C1 segment of cervical spinal cord (tissue), 14 donors: ENCODE results near the gene CNOT1.

ENCODE experiments used
- DNase-seq, 14 donors: peaks; one replicate each; lab custom pipeline; 2025; lab: John Stamatoyannopoulos, UW

Gene CNOT1

DNA sequence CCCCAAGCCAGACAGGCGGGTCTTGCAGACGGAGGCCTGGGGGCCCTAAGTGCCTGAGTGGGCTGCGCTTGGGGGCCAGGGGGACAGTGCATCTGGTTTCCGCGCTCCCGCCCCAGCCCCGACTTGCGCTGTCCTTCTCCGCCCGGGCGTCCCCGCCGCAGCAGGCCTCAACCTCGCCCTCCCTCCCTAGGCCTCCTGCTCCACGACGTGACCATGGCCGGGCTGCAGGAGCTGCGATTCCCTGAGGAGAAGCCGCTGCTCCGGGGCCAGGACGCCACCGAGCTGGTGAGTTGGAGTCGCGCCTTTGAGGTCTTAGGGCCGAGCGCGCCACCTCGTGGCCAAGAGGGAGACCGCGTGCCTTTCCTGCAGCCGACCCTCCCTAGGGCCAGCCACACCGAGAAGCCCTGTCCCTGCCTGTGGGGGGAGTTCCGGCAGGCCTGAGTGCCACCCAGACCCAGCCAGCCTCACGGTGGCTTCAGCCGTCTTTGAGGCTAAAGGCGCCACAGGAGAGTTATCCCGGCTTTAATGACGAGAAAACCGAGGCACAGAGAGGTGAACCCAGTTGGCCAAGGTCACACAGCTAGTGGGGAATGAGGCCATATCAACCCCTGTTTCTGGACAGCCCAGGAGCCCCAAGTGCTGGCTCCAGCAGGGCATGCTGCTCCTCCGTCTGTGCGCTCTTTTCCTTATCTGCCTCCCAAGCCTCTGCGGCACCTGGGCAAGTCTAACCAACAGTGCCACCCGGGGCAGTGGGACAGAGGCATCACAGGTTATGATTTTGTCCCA, 141.9 kb downstream of the CNOT1 start:
- DNase-seq, result peak in 12 of 14 donors; percentile 18 to 79 (median 57)

DNA sequence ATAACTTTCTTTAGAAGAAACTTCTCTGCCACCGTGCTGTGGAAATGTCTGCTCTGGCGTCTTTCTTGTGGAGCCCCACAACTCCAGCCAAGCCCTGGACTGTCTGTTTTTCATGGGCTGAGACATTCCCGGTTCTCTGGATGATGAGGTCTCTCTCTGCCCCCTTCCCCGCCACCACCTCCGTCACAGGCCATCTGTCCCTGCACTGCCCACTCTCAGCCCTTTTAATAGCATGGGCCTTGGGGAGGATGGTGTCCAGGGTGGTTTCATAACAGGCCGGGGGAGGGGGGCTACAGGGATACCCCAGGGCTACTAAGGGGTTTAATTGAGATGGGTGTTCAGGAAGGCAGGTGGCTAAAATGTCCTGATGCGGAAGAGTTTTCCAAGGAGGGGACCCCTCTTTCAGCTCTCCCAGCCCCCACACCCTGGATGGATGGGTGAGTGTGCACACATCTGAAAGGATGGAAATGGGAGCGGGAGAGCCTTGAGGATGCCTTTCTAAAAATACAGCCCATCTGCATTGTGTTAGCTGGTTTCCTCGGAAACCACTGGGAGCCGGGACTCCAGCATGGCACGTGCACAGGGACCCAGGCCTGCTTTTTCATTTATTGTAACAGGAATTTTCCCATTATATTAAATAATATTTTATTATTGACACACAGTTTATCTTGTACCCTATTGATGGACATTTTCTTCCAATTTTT, 144.3 kb downstream of the CNOT1 start:
- no peak for DNase-seq

DNA sequence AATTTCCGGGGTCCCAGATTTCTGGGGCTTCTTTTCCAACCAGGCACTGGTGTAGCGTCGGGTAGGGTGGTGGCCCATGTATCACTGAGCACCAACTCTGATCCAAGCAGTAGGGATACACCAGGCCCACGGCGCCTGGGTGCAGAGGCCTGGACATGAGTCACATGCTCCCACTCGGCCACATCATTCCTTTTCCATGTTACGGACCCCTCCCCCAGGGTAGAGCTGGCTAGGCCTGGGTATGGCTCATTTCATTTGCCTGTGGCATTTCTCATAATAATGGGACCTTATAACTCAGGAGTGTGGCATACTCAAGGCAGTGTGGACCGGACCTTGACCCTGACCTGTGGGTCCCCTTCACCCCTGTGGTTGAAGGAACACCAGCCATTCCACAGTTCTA, 147.7 kb downstream of the CNOT1 start:
- DNase-seq, result no peak

DNA sequence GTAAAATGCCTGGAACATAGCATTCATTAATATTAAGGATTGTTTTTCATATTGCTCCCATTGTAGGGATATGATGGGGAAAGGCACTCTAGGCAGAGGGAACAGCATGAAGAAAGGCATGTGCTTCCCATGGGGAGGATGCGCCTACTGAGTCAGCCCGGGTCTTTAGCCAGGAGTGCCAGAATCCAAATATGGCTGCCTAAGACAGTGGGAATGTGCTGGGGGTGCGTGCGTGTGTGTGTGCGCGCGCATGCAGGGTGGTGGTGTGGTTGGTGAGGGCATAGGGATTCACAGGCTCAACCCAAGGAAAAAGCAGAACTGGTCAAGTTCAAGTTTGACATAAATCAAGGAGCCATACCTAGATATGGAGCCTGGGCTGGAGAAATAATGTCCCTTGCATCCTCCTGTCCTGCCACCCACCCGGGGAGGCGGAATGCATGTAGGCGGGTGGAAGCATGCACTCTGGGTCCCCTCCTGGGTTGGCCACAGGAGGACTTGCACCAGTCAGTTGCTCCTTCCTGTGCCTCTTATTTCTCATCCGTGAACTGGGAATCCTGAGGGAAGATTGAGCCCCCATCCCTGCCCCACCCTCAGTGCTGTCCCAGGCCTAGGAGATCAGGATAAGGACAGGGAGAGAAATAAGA, 148.3 kb downstream of the CNOT1 start:
- DNase-seq, result no peak

DNA sequence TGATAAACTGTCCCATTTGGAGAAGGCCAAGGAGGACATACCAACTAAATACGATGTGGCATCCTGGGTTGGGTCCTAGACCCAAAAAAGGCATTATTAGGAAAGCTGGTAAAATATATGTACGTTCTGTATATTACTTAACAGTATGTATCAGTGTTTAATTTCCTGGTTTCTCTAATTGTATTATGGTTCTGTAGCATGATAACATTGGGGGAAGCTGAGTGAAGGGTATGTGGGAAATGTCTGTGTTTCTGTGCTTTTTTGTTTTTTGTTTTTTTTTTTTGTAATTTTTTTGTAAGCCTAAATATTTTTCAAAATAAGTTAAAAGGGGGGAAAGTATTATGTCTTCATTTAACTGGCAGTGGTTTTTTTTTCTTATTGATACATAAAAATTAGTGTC, 151.2 kb downstream of the CNOT1 start:
- no peak for DNase-seq

DNA sequence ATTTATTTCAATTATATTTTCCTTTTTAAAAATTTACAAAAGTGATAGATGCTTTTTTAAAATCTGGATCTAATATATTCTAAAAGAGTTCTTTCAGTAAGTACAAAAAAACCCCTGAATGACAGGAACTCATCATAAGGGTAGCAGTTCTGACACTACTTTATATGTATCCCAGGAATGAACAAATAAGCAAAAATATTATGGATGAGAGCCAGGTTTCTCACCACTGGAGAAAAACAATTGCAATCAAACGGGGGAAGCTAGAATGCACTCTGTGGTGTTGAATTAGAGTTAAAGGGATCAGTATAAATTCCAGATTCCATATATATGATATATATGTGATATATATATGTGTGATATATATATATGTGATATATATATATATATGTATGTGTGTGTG, 152.8 kb downstream of the CNOT1 start:
- no peak for DNase-seq

DNA sequence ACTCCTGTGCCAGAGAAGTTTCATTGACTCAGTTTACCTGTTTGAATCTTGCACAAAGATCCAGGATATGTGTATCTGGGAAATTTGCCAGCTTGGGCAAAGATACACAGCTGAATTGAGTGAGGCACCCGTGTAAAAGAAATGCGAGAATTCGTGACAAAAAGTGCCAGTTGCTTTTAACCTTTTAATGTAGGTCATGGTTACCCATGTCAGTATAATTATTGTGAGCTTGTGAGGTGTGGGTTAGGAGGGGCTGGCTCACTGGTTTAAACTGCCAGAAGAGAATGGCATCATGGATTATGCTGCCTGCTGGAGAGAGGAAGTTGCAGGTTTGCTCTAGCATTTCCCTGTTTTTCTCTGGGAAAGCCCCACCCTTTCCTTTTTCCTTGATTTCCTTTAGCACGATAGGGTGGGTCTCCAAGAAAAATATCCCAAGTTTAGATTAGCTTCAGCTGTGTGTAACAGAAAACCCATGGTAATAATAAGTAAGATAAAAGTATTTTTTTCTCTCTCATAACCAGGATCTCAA, 154.5 kb downstream of the CNOT1 start:
- no peak for DNase-seq

DNA sequence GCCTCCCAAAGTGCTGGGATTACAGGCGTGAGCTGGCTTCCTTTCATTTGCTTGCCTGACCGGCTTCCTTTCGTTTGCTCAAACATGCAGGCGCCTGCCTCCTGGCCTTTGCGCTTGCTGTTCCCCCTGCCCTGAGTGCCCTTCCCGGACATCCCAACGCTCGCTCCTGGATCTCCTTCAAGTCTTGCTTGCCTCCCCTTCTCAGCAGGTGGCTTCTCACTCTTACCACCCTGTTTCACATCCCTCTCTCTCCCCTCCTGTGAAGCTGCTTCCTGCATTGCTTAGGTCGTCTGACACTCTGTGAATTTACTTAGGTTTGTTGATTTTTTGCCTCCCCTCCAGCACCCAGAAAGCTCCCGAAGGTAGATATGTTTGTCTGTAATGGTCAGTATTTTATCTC, 155.3 kb downstream of the CNOT1 start:
- no peak for DNase-seq

DNA sequence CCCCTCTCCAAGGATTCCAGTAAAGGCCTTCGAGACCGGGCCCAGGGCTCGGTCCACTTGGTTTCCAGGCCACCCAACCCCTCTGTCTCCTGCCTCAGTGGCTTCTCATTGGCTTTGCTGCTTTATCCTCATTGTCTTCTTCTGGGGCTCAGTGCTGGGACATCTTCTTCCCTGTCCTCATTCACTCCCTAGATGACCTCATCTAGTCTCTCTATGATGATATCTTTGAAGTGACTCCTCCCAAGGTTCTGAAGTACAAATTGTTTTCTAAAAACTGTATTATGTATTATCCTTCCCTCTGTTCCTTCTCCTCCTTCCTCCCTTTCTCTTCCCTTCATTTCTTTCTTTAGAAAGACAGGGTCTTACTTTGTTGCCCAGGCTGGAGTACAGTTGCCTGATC, 156.8 kb downstream of the CNOT1 start:
- DNase-seq, result no peak

DNA sequence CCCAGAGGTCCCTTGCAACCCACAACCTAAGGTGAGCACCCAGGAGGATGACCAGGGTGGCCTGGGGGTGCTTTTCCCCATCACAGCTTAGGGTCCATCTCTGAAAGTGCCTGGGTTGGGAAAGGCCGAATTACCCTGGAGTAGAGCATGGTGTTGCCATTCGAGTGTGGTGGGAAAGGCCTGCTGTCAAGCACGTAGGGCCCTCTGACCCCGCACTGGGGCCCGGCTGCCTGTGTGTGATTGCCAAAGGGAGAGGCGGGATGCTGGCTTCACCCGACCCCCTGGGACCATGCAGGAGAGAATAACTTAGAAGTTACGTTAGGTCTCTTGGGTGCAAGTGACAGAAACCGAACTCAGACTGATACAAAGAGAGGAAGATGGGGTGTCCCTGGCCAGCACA, 157.4 kb downstream of the CNOT1 start:
- DNase-seq, result no peak

DNA sequence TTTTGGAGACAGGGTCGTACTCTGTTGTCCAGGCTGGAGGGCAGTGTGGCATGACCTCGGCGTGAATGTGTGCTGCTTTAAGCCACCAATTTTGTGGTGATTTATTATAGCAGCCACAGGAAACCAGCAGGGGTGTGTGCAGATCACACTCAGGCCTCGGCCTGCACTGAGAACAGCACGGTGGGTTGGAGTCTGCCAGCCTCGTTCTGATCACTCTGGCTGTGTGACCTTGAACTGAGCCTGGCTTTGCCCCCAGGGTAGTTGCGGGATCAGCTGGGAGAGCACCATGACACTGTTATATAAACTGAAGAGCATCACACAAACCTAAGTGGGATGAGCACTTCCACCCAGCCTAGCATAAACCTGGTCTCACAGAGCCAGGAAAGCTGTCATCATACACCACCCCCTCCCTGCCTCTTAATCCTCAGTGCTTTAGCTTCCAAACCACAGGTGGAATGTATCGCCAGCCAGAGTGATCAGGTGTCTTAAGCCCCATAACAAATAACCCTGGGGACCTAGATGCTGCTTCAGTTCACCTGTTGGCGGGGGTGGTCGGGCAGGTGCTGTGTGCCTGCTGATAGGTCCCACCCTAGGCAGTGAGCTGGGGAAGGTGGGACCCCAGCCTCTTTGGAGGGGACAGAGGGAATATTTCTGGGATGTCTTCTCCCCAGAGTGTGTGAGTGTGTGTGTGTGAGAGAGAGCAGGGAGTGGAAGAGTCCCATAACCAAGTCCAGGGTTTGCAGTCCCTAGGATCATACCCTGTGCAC, 158.2 kb downstream of the CNOT1 start:
- DNase-seq, result no peak
